Hepatic stellate cell (primary cell): ENCODE measurements around the gene SKA1.
A peak's percentile ranks its signal among the peaks of the same experiment; 100 is the strongest.

Experiments
- DNase-seq: peaks from one replicate; pipeline ENCODE4 v3.0.0; 2011; ENCODE audit warnings: low spot score

SKA1 gene

GRCh38 chr18:50374753-50375391 is at the start of gene SKA1:
Gene SKA1, plus strand, starts transcription at chr18:50375046. Its CDS starts 785 bp downstream, at chr18:50375831.
- DNase-seq: peak; percentile 94

GRCh38 chr18:50327983-50328382 is 46.9 kb upstream of the SKA1 start:
- DNase-seq: no peak

- DNase-seq: no peak
Observed at GRCh38 chr18:50330176-50330575, 44.7 kb upstream of the SKA1 start.

- no peak for DNase-seq
Observed at GRCh38 chr18:50331691-50332090, 43.2 kb upstream of the SKA1 start.

GRCh38 chr18:50334546-50335152 is 40.2 kb upstream of the SKA1 start:
- DNase-seq: no peak

GRCh38 chr18:50338122-50338521 is 36.7 kb upstream of the SKA1 start:
- no peak for DNase-seq

GRCh38 chr18:50338715-50339114 is 36.1 kb upstream of the SKA1 start:
- DNase-seq: no peak

- DNase-seq: no peak
Observed at GRCh38 chr18:50340078-50340477, 34.8 kb upstream of the SKA1 start.

- no peak for DNase-seq
Observed at GRCh38 chr18:50341443-50341842, 33.4 kb upstream of the SKA1 start.

- no peak for DNase-seq
Observed at GRCh38 chr18:50350699-50351098, 24.1 kb upstream of the SKA1 start.

GRCh38 chr18:50356036-50356945 is 18.6 kb upstream of the SKA1 start:
- DNase-seq: no peak

- no peak for DNase-seq
Observed at GRCh38 chr18:50358844-50359243, 16.0 kb upstream of the SKA1 start.

- DNase-seq: no peak
Observed at GRCh38 chr18:50359806-50360205, 15.0 kb upstream of the SKA1 start.

- DNase-seq: no peak
Observed at GRCh38 chr18:50360611-50361010, 14.2 kb upstream of the SKA1 start.

- no peak for DNase-seq
Observed at GRCh38 chr18:50369672-50370071, 5.2 kb upstream of the SKA1 start.

GRCh38 chr18:50372743-50373142 is 2.1 kb upstream of the SKA1 start:
- no peak for DNase-seq

GRCh38 chr18:50373561-50374219 is 1.2 kb upstream of the SKA1 start:
- no peak for DNase-seq

- DNase-seq: no peak
Observed at GRCh38 chr18:50374220-50374752, 560 bp upstream of the SKA1 start.

GRCh38 chr18:50377061-50377798 is 2.4 kb downstream of the SKA1 start:
- DNase-seq: no peak

GRCh38 chr18:50388988-50389387 is 14.1 kb downstream of the SKA1 start:
- no peak for DNase-seq

- DNase-seq: no peak
Observed at GRCh38 chr18:50393802-50394201, 19.0 kb downstream of the SKA1 start.
